Activated naive CD4-positive, alpha-beta T cell treated with anti-CD3 and anti-CD28 coated beads for 36 hours (primary cell): Measurements from ENCODE around the gene RGS7BP. TPM values are rescaled to one million over a fixed set of nuclear protein-coding genes. Genes with fewer than 3 reads are reported as not detected.

Experiments
- CTCF ChIA-PET: fragments of 350-600 bp; sonication (Branson Sonifier 250); formaldehyde crosslinking; loops from one replicate; lab custom pipeline; 2021; ENCODE audit warnings: antibody characterized with exemption; lab: Charles Lee
- DNase-seq: peaks from one replicate; pipeline ENCODE4 v3.0.0-alpha.2; 2020
- H3K27ac Mint-ChIP-seq: one replicate; pipeline ENCODE4 v1.8.0; 2021; ENCODE audit warnings: mild to moderate bottlenecking, mixed read lengths
- H3K27me3 Mint-ChIP-seq: one replicate; pipeline ENCODE4 v1.8.0; 2021; ENCODE audit warnings: low read depth, mixed read lengths
- H3K36me3 Mint-ChIP-seq: one replicate; pipeline ENCODE4 v1.8.0; 2021; ENCODE audit warnings: low read depth, mixed read lengths
- H3K4me1 Mint-ChIP-seq: one replicate; pipeline ENCODE4 v1.8.0; 2021; ENCODE audit warnings: low read depth, mixed read lengths
- H3K4me3 Mint-ChIP-seq: one replicate; pipeline ENCODE4 v1.8.0; 2021; ENCODE audit warnings: mild to moderate bottlenecking, moderate library complexity, mixed read lengths
- H3K9me3 Mint-ChIP-seq: one replicate; pipeline ENCODE4 v1.8.0; 2021; ENCODE audit warnings: mixed read lengths
- intact Hi-C: fragments of 100-400 bp; cut with micrococcal nuclease; formaldehyde crosslinking; loops from one replicate; pipeline ENCODE4 v1.15.1; 2023
- total RNA-seq, 2 experiments: library from RNA; stranded (reverse); gene quantifications; one replicate each; pipeline ENCODE4 v1.2.3, GENCODE V29; 2021

RGS7BP gene
- total RNA-seq, 2 experiments from 2014 or later = not detected

DNA sequence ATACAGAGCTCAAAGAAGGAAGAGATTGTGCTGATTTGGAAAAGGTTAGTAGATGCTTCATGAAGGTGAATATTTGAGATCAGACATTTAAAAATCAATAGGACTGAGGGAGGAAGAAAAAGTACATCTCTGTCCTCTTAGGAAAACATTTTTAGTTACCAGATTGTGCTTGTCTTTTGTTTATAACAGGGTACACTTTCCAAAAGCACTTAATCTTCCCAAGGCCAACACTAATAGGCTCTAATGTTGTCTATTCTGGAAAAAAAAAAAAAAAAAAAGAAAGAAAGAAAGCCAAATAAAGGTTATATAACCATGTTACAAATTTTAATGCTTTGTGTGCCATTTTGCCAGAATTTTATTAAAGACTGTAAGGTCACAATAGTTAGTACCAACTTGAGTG is 139.0 kb downstream of the RGS7BP start:
- intact Hi-C loops = no loop called here
- no peaks in the 10 kb centered on the region for H3K36me3 Mint-ChIP-seq
- H3K27me3 Mint-ChIP-seq = no peaks in the 10 kb centered on the region
- CTCF ChIA-PET = no interaction called here
- no peak overlapping the region for H3K4me3 Mint-ChIP-seq
- H3K9me3 Mint-ChIP-seq = no peaks in the 10 kb centered on the region
- DNase-seq = no peak
- H3K27ac Mint-ChIP-seq = no peak overlapping the region
- H3K4me1 Mint-ChIP-seq = no peaks in the 10 kb centered on the region

- Mint-ChIP-seq H3K9me3 (peaks cover 2% of the 10 kb centered on the region), H3K36me3 (no peaks in the 10 kb centered on the region), H3K4me1 (no peaks in the 10 kb centered on the region), H3K27ac (no peak overlapping the region), H3K27me3 (no peaks in the 10 kb centered on the region), H3K4me3 (no peak overlapping the region)
- CTCF ChIA-PET = interaction anchor here (1.2 kb wide), 1 partner anchor 11 kb away, joined by 4 read pairs; no protein-coding TSS in a partner anchor
- DNase-seq = no peak
- intact Hi-C loops = no loop called here
Observed at GRCh38 chr5:64646169-64646568, 140.4 kb downstream of the RGS7BP start.

DNA sequence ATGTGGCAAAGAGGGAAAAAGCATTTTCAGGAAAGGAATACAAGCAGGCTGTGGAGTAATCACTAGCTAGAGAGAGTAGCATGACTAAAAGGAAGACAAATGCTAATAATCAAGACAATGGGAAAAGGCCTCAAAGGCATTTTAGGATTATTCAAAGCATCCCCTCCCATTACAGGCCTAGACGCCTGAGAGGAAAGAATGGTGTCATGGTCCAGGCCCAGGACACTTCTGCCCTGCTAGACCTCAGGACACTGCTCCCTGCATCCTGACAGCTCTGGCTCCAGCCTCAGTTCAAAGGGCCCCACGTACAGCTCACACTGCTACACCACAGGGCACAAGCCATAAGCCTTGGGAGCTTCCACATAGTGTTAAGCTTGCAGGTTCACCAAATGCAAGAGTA is 143.7 kb downstream of the RGS7BP start:
- H3K4me3 Mint-ChIP-seq = no peak overlapping the region
- no peaks in the 10 kb centered on the region for H3K27me3 Mint-ChIP-seq
- H3K4me1 Mint-ChIP-seq = no peaks in the 10 kb centered on the region
- no peaks in the 10 kb centered on the region for H3K36me3 Mint-ChIP-seq
- intact Hi-C loops = no loop called here
- CTCF ChIA-PET = no interaction called here
- peaks cover 5% of the 10 kb centered on the region for H3K9me3 Mint-ChIP-seq
- H3K27ac Mint-ChIP-seq = no peak overlapping the region
- no peak for DNase-seq

DNA sequence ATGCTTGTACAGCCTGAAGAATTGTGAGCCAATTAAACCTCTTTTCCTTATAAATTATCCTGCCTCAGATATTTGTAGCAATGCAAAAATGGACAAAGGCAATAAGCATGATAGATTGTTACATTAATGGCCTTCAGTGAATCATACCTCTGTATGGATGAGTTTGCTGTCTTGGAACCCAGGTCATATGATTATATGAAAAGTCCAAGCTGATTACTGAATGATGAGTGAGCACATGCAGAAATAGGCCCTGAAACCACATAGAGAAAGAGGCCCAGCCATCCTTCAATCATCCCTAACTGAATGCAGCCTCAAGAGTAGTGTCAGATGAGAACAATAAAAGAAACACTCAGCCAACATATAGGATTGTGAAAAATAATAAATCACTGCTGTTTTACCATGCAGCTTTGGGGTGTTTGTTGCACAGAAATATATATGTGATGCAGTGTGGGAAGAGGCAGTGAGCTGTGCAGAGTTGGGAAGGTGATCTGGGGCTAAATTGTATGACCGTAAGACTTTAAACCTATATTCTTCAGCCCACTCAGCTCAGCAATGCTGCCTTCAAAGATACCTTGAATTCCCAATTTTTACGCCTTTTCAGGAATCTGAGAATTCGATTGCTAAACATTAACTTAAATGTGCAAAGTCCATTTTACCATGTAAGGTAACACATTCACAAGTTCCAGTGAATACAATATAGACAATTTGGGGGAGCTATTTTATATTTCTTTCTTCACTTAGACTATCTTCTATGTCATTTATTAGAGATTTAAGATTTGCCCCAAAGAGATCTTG is 148.1 kb downstream of the RGS7BP start:
- H3K9me3 Mint-ChIP-seq = peaks cover 5% of the 10 kb centered on the region
- intact Hi-C loops = no loop called here
- H3K27me3 Mint-ChIP-seq = no peaks in the 10 kb centered on the region
- H3K36me3 Mint-ChIP-seq = no peaks in the 10 kb centered on the region
- no peak for DNase-seq
- no peak overlapping the region for H3K4me3 Mint-ChIP-seq
- CTCF ChIA-PET = interaction anchor here (0.6 kb wide), 1 partner anchor 100 kb away, joined by 3 read pairs; no protein-coding TSS in a partner anchor
- no peak overlapping the region for H3K27ac Mint-ChIP-seq
- no peaks in the 10 kb centered on the region for H3K4me1 Mint-ChIP-seq

DNA sequence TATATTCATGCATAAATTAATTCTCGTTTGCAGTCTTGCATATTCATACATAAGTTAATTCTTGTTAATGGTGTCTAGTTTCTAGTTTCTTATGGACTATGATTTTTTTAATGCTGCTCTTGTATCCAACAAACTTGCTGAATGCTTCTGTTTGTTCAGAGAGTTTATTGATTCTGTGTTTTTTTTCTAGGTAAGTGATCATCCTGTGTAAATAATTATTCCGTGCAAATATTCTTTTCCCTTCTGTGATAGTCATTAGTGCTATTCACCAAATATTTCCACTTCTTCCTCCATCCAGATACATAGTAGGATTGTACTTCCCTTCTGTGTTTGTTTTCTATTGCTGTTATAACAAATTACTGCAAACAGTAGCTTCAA is 148.7 kb downstream of the RGS7BP start:
- H3K27me3 Mint-ChIP-seq = no peaks in the 10 kb centered on the region
- intact Hi-C loops = no loop called here
- CTCF ChIA-PET = no interaction called here
- no peak for DNase-seq
- H3K27ac Mint-ChIP-seq = no peak overlapping the region
- no peaks in the 10 kb centered on the region for H3K4me1 Mint-ChIP-seq
- H3K4me3 Mint-ChIP-seq = no peak overlapping the region
- H3K36me3 Mint-ChIP-seq = no peaks in the 10 kb centered on the region
- H3K9me3 Mint-ChIP-seq = peaks cover 5% of the 10 kb centered on the region

DNA sequence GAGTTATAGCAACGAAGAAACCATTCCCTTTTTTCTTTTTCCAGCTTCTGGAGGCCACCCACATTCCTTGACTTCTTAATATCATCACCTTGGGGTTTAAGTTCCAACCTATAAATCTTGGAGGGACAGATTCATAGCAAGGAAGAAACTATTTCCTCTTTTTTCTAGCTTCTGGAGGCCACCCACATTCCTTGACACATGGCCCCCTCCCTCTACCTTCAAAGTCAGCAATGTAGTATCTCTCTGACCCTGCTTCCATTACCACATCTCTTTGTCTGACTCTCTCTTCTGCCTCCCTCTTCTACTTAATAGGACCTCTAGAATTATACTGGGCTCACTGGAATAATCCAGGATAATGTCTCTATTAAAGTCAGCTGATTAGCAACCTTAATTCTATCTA is 149.8 kb downstream of the RGS7BP start:
- Mint-ChIP-seq H3K4me1 (no peaks in the 10 kb centered on the region), H3K27me3 (no peaks in the 10 kb centered on the region), H3K27ac (no peak overlapping the region), H3K4me3 (no peak overlapping the region), H3K9me3 (peaks cover 5% of the 10 kb centered on the region), H3K36me3 (no peaks in the 10 kb centered on the region)
- CTCF ChIA-PET = no interaction called here
- intact Hi-C loops = no loop called here
- no peak for DNase-seq

GRCh38 chr5:64659289-64659688 is 153.5 kb downstream of the RGS7BP start:
- H3K27ac Mint-ChIP-seq = no peak overlapping the region
- no peak for DNase-seq
- intact Hi-C loops = no loop called here
- H3K9me3 Mint-ChIP-seq = no peaks in the 10 kb centered on the region
- peaks cover under 1% of the 10 kb centered on the region for H3K27me3 Mint-ChIP-seq
- no peak overlapping the region for H3K4me3 Mint-ChIP-seq
- CTCF ChIA-PET = interaction anchor here (1.0 to 2.2 kb wide), 2 partner anchors 122 to 125 kb away, joined by 4 to 9 read pairs; no protein-coding TSS in a partner anchor
- H3K36me3 Mint-ChIP-seq = no peaks in the 10 kb centered on the region
- H3K4me1 Mint-ChIP-seq = no peaks in the 10 kb centered on the region

Other genes with a start within 250 kb of the RGS7BP start
- not detected for gene SHISAL2B, start 184.5 kb downstream of the RGS7BP start, total RNA-seq